HPDE6-E6E7 (cell line): Measurements from ENCODE around the gene SLC41A3.

Experiments used
- DNase-seq: peaks from one replicate; pipeline ENCODE4 v3.0.0; 2011; ENCODE audit warnings: missing footprints; ENCODE audit errors: extremely low spot score

SLC41A3 gene

GRCh38 chr3:126026761-126027160, 57.2 kb downstream of the SLC41A3 start:
- DNase-seq = no peak

- no peak for DNase-seq
Observed at GRCh38 chr3:126026277-126026751, 57.6 kb downstream of the SLC41A3 start.

GRCh38 chr3:126025862-126026261, 58.1 kb downstream of the SLC41A3 start:
- no peak for DNase-seq

- no peak for DNase-seq
Observed at GRCh38 chr3:126025116-126025729, 58.7 kb downstream of the SLC41A3 start.

- DNase-seq = no peak
Observed at GRCh38 chr3:126024049-126024854, 59.7 kb downstream of the SLC41A3 start.

- no peak for DNase-seq
Observed at GRCh38 chr3:126023390-126023789, 60.5 kb downstream of the SLC41A3 start.

- DNase-seq = no peak
Observed at GRCh38 chr3:126022741-126023359, 61.1 kb downstream of the SLC41A3 start.

- DNase-seq = no peak
Observed at GRCh38 chr3:126021702-126022101, 62.2 kb downstream of the SLC41A3 start.

GRCh38 chr3:126021224-126021623, 62.7 kb downstream of the SLC41A3 start:
- DNase-seq = no peak

- no peak for DNase-seq
Observed at GRCh38 chr3:126019683-126020082, 64.2 kb downstream of the SLC41A3 start.

GRCh38 chr3:126018995-126019394, 64.9 kb downstream of the SLC41A3 start:
- DNase-seq = no peak

- no peak for DNase-seq
Observed at GRCh38 chr3:126018545-126018944, 65.4 kb downstream of the SLC41A3 start.

GRCh38 chr3:126017362-126017761, 66.6 kb downstream of the SLC41A3 start:
- DNase-seq = no peak

GRCh38 chr3:126016616-126017015, 67.3 kb downstream of the SLC41A3 start:
- DNase-seq = no peak

GRCh38 chr3:126015075-126015474, 68.8 kb downstream of the SLC41A3 start:
- DNase-seq = no peak

- no peak for DNase-seq
Observed at GRCh38 chr3:126014252-126014651, 69.7 kb downstream of the SLC41A3 start.

GRCh38 chr3:126013751-126014156, 70.2 kb downstream of the SLC41A3 start:
- no peak for DNase-seq

GRCh38 chr3:126009181-126009580, 74.7 kb downstream of the SLC41A3 start:
- no peak for DNase-seq

GRCh38 chr3:126008219-126008618, 75.7 kb downstream of the SLC41A3 start:
- no peak for DNase-seq

GRCh38 chr3:126005951-126006350, 78.0 kb downstream of the SLC41A3 start:
- peak; percentile 12 for DNase-seq

- DNase-seq = no peak
Observed at GRCh38 chr3:126004692-126005091, 79.2 kb downstream of the SLC41A3 start.

- DNase-seq = no peak
Observed at GRCh38 chr3:126004217-126004616, 79.7 kb downstream of the SLC41A3 start.
